ENCODE data around the gene TRMT112. TPM values are rescaled to one million over a fixed set of nuclear protein-coding genes. Genes with fewer than 3 reads are reported as not detected.

TRMT112 gene
- total RNA-seq, 1 donor from 2014 or later: 126 TPM

- H3K4me1 Mint-ChIP-seq (ENCODE audit: low read depth): peaks cover 45% of the 10 kb centered on the region
- peak overlapping the region; percentile 74 for H3K27ac Mint-ChIP-seq (ENCODE audit: unreplicated experiment)
- H3K9me3 Mint-ChIP-seq (ENCODE audit: low read depth): no peaks in the 10 kb centered on the region
- DNase-seq (ENCODE audit: low spot score): no peak
- H3K27me3 Mint-ChIP-seq (ENCODE audit: low read depth): no peaks in the 10 kb centered on the region
- TF ChIP-seq, protein P1, sequence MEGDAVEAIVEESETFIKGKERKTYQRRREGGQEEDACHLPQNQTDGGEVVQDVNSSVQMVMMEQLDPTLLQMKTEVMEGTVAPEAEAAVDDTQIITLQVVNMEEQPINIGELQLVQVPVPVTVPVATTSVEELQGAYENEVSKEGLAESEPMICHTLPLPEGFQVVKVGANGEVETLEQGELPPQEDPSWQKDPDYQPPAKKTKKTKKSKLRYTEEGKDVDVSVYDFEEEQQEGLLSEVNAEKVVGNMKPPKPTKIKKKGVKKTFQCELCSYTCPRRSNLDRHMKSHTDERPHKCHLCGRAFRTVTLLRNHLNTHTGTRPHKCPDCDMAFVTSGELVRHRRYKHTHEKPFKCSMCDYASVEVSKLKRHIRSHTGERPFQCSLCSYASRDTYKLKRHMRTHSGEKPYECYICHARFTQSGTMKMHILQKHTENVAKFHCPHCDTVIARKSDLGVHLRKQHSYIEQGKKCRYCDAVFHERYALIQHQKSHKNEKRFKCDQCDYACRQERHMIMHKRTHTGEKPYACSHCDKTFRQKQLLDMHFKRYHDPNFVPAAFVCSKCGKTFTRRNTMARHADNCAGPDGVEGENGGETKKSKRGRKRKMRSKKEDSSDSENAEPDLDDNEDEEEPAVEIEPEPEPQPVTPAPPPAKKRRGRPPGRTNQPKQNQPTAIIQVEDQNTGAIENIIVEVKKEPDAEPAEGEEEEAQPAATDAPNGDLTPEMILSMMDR (IDR thresholded peaks at IDR 0.05): no peak
- H3K4me3 Mint-ChIP-seq (ENCODE audit: unreplicated experiment): peak overlapping the region; percentile 57
- H3K36me3 Mint-ChIP-seq (ENCODE audit: low read depth): peaks cover 10% of the 10 kb centered on the region
These were observed 40.7 kb upstream of the TRMT112 start for GRCh38 chr11:64357904-64358535.

- no peaks in the 10 kb centered on the region for H3K9me3 Mint-ChIP-seq (ENCODE audit: low read depth)
- H3K27ac Mint-ChIP-seq (ENCODE audit: unreplicated experiment): peak overlapping the region; percentile 2
- peaks cover 45% of the 10 kb centered on the region for H3K4me1 Mint-ChIP-seq (ENCODE audit: low read depth)
- no peaks in the 10 kb centered on the region for H3K27me3 Mint-ChIP-seq (ENCODE audit: low read depth)
- TF ChIP-seq, protein P1 (IDR thresholded peaks at IDR 0.05): no peak
- H3K4me3 Mint-ChIP-seq (ENCODE audit: unreplicated experiment): no peak overlapping the region
- DNase-seq (ENCODE audit: low spot score): no peak
- peaks cover 7% of the 10 kb centered on the region for H3K36me3 Mint-ChIP-seq (ENCODE audit: low read depth)
These were observed 40.1 kb upstream of the TRMT112 start for GRCh38 chr11:64357446-64357845.

- Mint-ChIP-seq H3K36me3 (ENCODE audit: low read depth) (peaks cover 3% of the 10 kb centered on the region), H3K4me3 (ENCODE audit: unreplicated experiment) (no peak overlapping the region), H3K4me1 (ENCODE audit: low read depth) (peaks cover 42% of the 10 kb centered on the region), H3K27ac (ENCODE audit: unreplicated experiment) (peak overlapping the region; percentile 30), H3K9me3 (ENCODE audit: low read depth) (no peaks in the 10 kb centered on the region), H3K27me3 (ENCODE audit: low read depth) (no peaks in the 10 kb centered on the region)
- TF ChIP-seq, protein P1 (IDR thresholded peaks at IDR 0.05): peak; percentile 73
- DNase-seq (ENCODE audit: low spot score): peak; percentile 93
These were observed 39.4 kb upstream of the TRMT112 start for GRCh38 chr11:64356498-64357411.

- peaks cover 32% of the 10 kb centered on the region for H3K4me1 Mint-ChIP-seq (ENCODE audit: low read depth)
- no peaks in the 10 kb centered on the region for H3K36me3 Mint-ChIP-seq (ENCODE audit: low read depth)
- peak overlapping the region; percentile 70 for H3K27ac Mint-ChIP-seq (ENCODE audit: unreplicated experiment)
- DNase-seq (ENCODE audit: low spot score): peak; percentile 93
- H3K27me3 Mint-ChIP-seq (ENCODE audit: low read depth): no peaks in the 10 kb centered on the region
- H3K9me3 Mint-ChIP-seq (ENCODE audit: low read depth): no peaks in the 10 kb centered on the region
- TF ChIP-seq, protein P1 (IDR thresholded peaks at IDR 0.05): peak; percentile 78
- H3K4me3 Mint-ChIP-seq (ENCODE audit: unreplicated experiment): peak overlapping the region; percentile 40
These were observed 38.0 kb upstream of the TRMT112 start for GRCh38 chr11:64355078-64355940.

Measured in chondrocyte (in vitro differentiated cells).